ENCODE measurements around the gene FBXO40. TPM values are rescaled to one million over a fixed set of nuclear protein-coding genes. Genes with fewer than 3 reads are reported as not detected.

FBXO40 gene, protein sequence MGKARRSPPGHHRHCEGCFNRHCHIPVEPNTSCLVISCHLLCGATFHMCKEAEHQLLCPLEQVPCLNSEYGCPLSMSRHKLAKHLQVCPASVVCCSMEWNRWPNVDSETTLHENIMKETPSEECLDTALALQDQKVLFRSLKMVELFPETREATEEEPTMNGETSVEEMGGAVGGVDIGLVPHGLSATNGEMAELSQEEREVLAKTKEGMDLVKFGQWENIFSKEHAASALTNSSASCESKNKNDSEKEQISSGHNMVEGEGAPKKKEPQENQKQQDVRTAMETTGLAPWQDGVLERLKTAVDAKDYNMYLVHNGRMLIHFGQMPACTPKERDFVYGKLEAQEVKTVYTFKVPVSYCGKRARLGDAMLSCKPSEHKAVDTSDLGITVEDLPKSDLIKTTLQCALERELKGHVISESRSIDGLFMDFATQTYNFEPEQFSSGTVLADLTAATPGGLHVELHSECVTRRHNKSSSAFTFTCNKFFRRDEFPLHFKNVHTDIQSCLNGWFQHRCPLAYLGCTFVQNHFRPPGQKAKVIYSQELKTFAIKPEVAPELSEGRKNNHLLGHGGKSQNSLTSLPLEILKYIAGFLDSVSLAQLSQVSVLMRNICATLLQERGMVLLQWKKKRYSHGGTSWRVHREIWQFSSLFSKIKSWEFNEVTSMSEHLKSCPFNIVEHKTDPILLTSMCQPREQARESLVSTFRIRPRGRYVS
- 0.06 TPM in 1 of 2 replicates, not detected in the other for total RNA-seq (2021; fragmentation: NEBNext Ultra II Directional; extraction: Animal tissue kit (Norgen Biotek cat#: 25700))
- 0.03 and 0.05 TPM in 2 replicates for polyA plus RNA-seq (2011; rRNA removed)
- 0.04 TPM for polyA plus RNA-seq (2011; cell fraction: cytosol; rRNA removed)
- 0.07 TPM for polyA plus RNA-seq (2011; cell fraction: nucleus; rRNA removed)
- polyA plus RNA-seq (2012, experiment 1 of 2): 0.03 to 0.05 TPM (median 0.05 TPM) in 3 of 4 replicates, not detected in the other
- not detected for polyA plus RNA-seq (2012, experiment 2 of 2)
- polyA plus RNA-seq (2013, experiment 1 of 2): 0.02 TPM
- 0.04 TPM for polyA plus RNA-seq (2013, experiment 2 of 2)
- 0.22 and 0.25 TPM in 2 replicates for polyA minus RNA-seq (2011; rRNA and poly(A)+ RNA removed)
- polyA minus RNA-seq (2011; cell fraction: cytosol; rRNA and poly(A)+ RNA removed): not detected
- not detected for polyA minus RNA-seq (2011; cell fraction: nucleus; rRNA and poly(A)+ RNA removed)
- long read RNA-seq, experiment 1, partial matches to known transcripts: 0 of 1 reads
- long read RNA-seq, experiment 1, other reads (novel, unspliced or antisense): 1 of 1 reads
- long read RNA-seq, experiment 2: 0 reads

DNA sequence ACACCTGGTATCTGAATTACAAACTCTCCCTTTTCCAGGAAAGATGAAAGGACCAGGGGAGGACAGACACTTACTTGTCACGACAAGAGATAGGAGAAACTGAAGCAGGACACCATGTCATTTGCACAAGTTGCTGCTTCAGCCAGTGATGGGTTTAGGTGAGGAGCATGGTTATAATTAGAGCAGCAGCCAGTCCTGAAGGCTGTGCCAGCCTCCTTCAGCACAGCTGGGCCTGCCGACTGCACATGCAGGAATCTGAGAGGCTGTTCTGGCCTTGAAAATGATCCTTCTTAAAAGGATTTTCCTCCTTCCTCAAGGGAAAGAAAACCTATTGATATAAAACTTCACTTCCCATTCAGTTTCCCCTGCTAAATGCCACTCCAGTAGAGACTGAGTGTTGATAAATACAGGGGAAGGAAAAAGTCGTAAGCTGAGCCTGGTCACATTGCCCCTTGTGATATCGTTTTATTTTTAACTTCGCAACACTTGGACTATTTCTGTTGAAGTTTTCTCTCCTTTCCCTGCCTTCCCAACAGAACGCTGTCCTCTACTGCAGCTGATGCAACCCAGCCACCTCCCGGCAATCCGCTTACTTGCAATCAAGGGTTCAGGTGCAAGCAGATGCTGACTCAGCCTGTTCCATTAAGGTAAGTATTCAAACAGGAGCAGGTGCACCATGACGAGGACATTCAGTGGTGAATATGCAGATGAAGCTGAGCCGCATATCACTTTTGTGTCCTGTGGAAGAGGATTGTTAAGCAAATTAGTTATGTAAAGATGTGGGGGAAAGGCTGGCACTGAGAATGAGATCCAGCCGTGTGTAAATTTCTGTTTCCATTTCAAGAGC lies at the start of gene FBXO40:
Gene FBXO40 (plus strand): TSS at position 524 of the 847 bp plus-strand sequence. CDS start 27,197 bp downstream, outside the sequence.
- WGBS, 2 experiments (ENCODE audit: extremely low coverage in 1 of 2, insufficient coverage in 1 of 2, insufficient read length in 1 of 2, insufficient replicate concordance in 2 of 2, low coverage in 1 of 2, low lambda C conversion rate in 2 of 2, missing lambda C conversion rate in 1 of 2): 10% methylated on average over 11 of the region's 11 CpGs; no CpG with 5 or more reads in 1 of the 2 experiments
- Histone ChIP-seq H3K36me3 (ENCODE audit: control insufficient read depth in 2 of 4, insufficient read depth in 4 of 4, low read length in 3 of 4) (no peaks in the 10 kb centered on the region), H2BK5ac (ENCODE audit: low read depth, low read length) (peak within 1 kb of the TSS; percentile 100), H4K91ac (replicated peaks; ENCODE audit: insufficient read length, low read length) (peak within 1 kb of the TSS; percentile 98), H3K23ac (ENCODE audit: insufficient read length) (no peak within 1 kb of the TSS), H2AK5ac (ENCODE audit: low read depth, low read length) (peak within 1 kb of the TSS; percentile 88), H4K8ac (ENCODE audit: extremely low read depth, insufficient read depth, low read length) (peak within 1 kb of the TSS; percentile 83; the same call in 1 of the 2 replicates), H3K56ac (replicated peaks; ENCODE audit: insufficient read length, low read depth, low read length) (peak within 1 kb of the TSS; percentile 42), H3K4ac (replicated peaks; ENCODE audit: insufficient read length, low read depth, low read length) (peak within 1 kb of the TSS; percentile 69), H3K18ac (ENCODE audit: extremely low read depth, low read length) (peak within 1 kb of the TSS; percentile 94), H3K9ac (replicated peaks in 1 of 4; ENCODE audit: extremely low read depth in 1 of 4, low read depth in 3 of 4, low read length in 3 of 4) (peak within 1 kb of the TSS in 3 of 4 experiments; percentile 66 to 87 (median 75); a peak in 6 of 7 replicates), H3K4me2 (ENCODE audit: insufficient read depth in 1 of 2, low read depth in 2 of 2, low read length in 2 of 2) (peak within 1 kb of the TSS; percentile 49 to 80), H2AFZ (ENCODE audit: low read length) (no peak within 1 kb of the TSS), H4K20me1 (replicated peaks in 1 of 2; ENCODE audit: control insufficient read depth in 1 of 2, insufficient read depth in 2 of 2, low read length in 2 of 2) (no peaks in the 10 kb centered on the region), H3K14ac (ENCODE audit: insufficient read length) (peak within 1 kb of the TSS; percentile 25), H4K5ac (ENCODE audit: insufficient read length, low read depth, low read length) (peak within 1 kb of the TSS; percentile 87), H3K23me2 (ENCODE audit: low read depth, low read length) (peaks cover 2% of the 10 kb centered on the region; the same call in 1 of the 2 replicates), H2BK120ac (replicated peaks; ENCODE audit: low read depth, low read length) (peak within 1 kb of the TSS; percentile 85), H2BK20ac (ENCODE audit: low read length) (peak within 1 kb of the TSS; percentile 99), H3K79me2 (ENCODE audit: control insufficient read depth in 1 of 2, insufficient read depth in 2 of 2, low read length in 2 of 2) (no peaks in the 10 kb centered on the region), H3K9me3 (ENCODE audit: insufficient read depth in 2 of 2, low read depth in 1 of 2, low read length in 1 of 2) (no peaks in the 10 kb centered on the region), H3K4me1 (replicated peaks in 1 of 4; ENCODE audit: control insufficient read depth in 3 of 4, insufficient read depth in 4 of 4, low read length in 3 of 4) (peaks cover 5 to 22% (median 11%) of the 10 kb centered on the region in 4 experiments; a peak in 6 of 7 replicates), H2BK12ac (ENCODE audit: low read depth, low read length) (peak within 1 kb of the TSS; percentile 97), H3K27me3 (replicated peaks in 1 of 4; ENCODE audit: control insufficient read depth in 3 of 4, extremely low read depth in 1 of 4, insufficient read depth in 3 of 4, low read length in 3 of 4) (no peaks in the 10 kb centered on the region), H3K4me3 (ENCODE audit: extremely low read depth in 1 of 4, insufficient read depth in 2 of 4, low read depth in 3 of 4, low read length in 4 of 4) (peak within 1 kb of the TSS in 3 of 4 experiments; percentile 2 to 43 (median 23); a peak in 5 of 8 replicates), H2BK15ac (ENCODE audit: low read length) (no peak within 1 kb of the TSS), H3K27ac (ENCODE audit: low read depth, low read length) (peak within 1 kb of the TSS; percentile 92), H3K79me1 (ENCODE audit: low read depth, low read length) (no peaks in the 10 kb centered on the region)
- DNase-seq (ENCODE audit: low read depth in 1 of 2, low spot score in 2 of 2): peak; percentile 68 to 84
- peak; percentile 100 for FAIRE-seq
- ChIA-PET POLR2A (ENCODE audit: partially characterized antibody) (interaction anchor here (0.7 to 3.1 kb wide), 22 partner anchors 9 to 174 kb away, joined by 3 to 18 read pairs (median 3); no protein-coding TSS in a partner anchor), CTCF (ENCODE audit: partially characterized antibody) (interaction anchor here (0.8 to 1.5 kb wide), 2 partner anchors 8 to 14 kb away, joined by 4 to 7 read pairs; no protein-coding TSS in a partner anchor)
- TF ChIP-seq RXRA (IDR thresholded peaks at IDR 0.05; ENCODE audit: insufficient read depth, low read depth, low read length): no peak
- TF ChIP-seq SAP30 (IDR thresholded peaks at IDR 0.05; ENCODE audit: insufficient read depth, insufficient replicate concordance, low read length): no peak
- peak in 1 of 2 experiments; percentile 85; a peak in 1 of 4 replicates for TF ChIP-seq HDAC2 (IDR thresholded peaks at IDR 0.05; ENCODE audit: borderline replicate concordance in 1 of 2, low read depth in 2 of 2, low read length in 2 of 2)
- no peak for TF ChIP-seq BRCA1 (IDR thresholded peaks at IDR 0.05; ENCODE audit: low read depth, low read length)
